GM23338 (cell line): ENCODE results near the gene FOXP1.

Experiments
- CREB1 ChIP-seq: fragments of 250-450 bp; sonication (Bioruptor Pico); IDR thresholded peaks from 2 replicates; pipeline ENCODE4 v1.5.0; 2020; ENCODE audit warnings: low read depth, mild to moderate bottlenecking, moderate library complexity
- EZH2 ChIP-seq: fragments of 200-600 bp; sonication (generic); IDR thresholded peaks from one replicate; pipeline ENCODE4 v1.8.0; 2017; ENCODE audit warnings: antibody characterized with exemption, mild to moderate bottlenecking, low read depth; ENCODE audit not compliant: unreplicated experiment
- EZH2phosphoT487 ChIP-seq: fragments of 200-600 bp; sonication (generic); IDR thresholded peaks from one replicate; pipeline ENCODE4 v1.8.1; 2018; ENCODE audit warnings: antibody characterized with exemption; ENCODE audit not compliant: unreplicated experiment
- JUNB ChIP-seq: IDR thresholded peaks from one replicate; pipeline ENCODE4 v1.6.1; 2016; ENCODE audit warnings: antibody characterized with exemption; ENCODE audit not compliant: unreplicated experiment
- POLR2AphosphoS5 ChIP-seq: IDR thresholded peaks from 2 replicates; pipeline ENCODE4 v1.6.1; 2016; ENCODE audit warnings: antibody characterized with exemption, low read depth
- ZNF114 ChIP-seq: fragments of 250-450 bp; sonication (Bioruptor Pico); IDR thresholded peaks from 2 replicates; pipeline ENCODE4 v1.5.0; 2020; ENCODE audit warnings: mild to moderate bottlenecking, moderate library complexity
- TF ChIP-seq, protein P1 (sequence below), 2 experiments: fragments of 200-600 bp in 1 of 2; sonication (generic) in 1 of 2; conservative IDR thresholded peaks; 2 replicates each; pipeline versions ENCODE4 v1.5.1 to v1.6.1; 2016 to 2017; ENCODE audit warnings: antibody characterized with exemption in 2 of 2, low read depth in 2 of 2, mild to moderate bottlenecking in 2 of 2, moderate library complexity in 1 of 2
- TF ChIP-seq, protein P2 (sequence below): IDR thresholded peaks from one replicate; pipeline ENCODE4 v1.6.1; 2018; ENCODE audit warnings: antibody characterized with exemption; ENCODE audit not compliant: unreplicated experiment
- TF ChIP-seq, protein P3 (sequence below): IDR thresholded peaks from 2 replicates; pipeline ENCODE4 v1.6.1; 2016; ENCODE audit warnings: antibody characterized with exemption
- TF ChIP-seq, protein P4 (sequence below): fragments of 250-450 bp; sonication (Bioruptor Pico); IDR thresholded peaks from 2 replicates; pipeline ENCODE4 v1.5.0; 2020; ENCODE audit warnings: mild to moderate bottlenecking, moderate library complexity

DNA sequence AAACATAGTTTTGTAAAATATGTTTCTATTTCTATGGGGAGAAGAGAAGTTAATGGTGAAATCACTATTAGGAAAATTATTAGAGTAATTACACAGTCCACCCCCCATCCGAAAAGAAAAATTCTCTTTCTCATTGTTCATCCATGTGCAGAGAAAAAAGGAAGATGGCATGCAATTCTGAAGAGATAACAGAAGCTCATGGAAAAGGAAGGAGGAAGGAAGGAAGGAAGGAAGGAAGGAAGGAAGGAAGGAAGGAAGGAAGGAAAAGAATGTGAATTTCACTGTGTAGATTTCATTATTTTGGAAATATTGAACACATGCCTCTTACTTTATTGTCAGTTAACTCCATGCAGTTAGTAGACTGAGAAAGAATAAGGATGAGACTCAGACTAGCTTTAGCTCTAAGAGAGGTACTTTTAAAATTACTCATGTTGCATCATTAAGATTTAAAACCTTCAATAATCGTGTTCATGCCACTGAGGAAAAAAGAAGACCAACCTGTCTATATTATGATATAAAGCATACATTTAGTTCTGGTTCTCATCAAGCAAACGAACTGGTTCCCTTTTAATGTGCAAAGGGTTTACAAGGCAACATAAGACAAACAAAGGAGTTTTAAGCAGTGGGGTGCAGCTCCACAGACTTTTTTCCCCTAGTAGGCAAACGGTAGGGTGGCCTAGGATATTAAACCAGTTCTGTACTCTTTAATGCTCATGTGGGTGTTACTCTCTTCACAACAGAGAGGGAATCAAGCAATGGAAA is 379.6 kb downstream of the FOXP1 start:
- TF ChIP-seq, protein P1, sequence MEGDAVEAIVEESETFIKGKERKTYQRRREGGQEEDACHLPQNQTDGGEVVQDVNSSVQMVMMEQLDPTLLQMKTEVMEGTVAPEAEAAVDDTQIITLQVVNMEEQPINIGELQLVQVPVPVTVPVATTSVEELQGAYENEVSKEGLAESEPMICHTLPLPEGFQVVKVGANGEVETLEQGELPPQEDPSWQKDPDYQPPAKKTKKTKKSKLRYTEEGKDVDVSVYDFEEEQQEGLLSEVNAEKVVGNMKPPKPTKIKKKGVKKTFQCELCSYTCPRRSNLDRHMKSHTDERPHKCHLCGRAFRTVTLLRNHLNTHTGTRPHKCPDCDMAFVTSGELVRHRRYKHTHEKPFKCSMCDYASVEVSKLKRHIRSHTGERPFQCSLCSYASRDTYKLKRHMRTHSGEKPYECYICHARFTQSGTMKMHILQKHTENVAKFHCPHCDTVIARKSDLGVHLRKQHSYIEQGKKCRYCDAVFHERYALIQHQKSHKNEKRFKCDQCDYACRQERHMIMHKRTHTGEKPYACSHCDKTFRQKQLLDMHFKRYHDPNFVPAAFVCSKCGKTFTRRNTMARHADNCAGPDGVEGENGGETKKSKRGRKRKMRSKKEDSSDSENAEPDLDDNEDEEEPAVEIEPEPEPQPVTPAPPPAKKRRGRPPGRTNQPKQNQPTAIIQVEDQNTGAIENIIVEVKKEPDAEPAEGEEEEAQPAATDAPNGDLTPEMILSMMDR (conservative IDR thresholded peaks at IDR 0.05; ENCODE audit: low read depth in 2 of 2): no peak
- TF ChIP-seq CREB1 (CRISPR knock-in tag) (no peak), JUNB (no peak), EZH2 (no peak), ZNF114 (CRISPR knock-in tag) (no peak), POLR2AphosphoS5 (no peak), EZH2phosphoT487 (no peak)
- TF ChIP-seq, protein P2, sequence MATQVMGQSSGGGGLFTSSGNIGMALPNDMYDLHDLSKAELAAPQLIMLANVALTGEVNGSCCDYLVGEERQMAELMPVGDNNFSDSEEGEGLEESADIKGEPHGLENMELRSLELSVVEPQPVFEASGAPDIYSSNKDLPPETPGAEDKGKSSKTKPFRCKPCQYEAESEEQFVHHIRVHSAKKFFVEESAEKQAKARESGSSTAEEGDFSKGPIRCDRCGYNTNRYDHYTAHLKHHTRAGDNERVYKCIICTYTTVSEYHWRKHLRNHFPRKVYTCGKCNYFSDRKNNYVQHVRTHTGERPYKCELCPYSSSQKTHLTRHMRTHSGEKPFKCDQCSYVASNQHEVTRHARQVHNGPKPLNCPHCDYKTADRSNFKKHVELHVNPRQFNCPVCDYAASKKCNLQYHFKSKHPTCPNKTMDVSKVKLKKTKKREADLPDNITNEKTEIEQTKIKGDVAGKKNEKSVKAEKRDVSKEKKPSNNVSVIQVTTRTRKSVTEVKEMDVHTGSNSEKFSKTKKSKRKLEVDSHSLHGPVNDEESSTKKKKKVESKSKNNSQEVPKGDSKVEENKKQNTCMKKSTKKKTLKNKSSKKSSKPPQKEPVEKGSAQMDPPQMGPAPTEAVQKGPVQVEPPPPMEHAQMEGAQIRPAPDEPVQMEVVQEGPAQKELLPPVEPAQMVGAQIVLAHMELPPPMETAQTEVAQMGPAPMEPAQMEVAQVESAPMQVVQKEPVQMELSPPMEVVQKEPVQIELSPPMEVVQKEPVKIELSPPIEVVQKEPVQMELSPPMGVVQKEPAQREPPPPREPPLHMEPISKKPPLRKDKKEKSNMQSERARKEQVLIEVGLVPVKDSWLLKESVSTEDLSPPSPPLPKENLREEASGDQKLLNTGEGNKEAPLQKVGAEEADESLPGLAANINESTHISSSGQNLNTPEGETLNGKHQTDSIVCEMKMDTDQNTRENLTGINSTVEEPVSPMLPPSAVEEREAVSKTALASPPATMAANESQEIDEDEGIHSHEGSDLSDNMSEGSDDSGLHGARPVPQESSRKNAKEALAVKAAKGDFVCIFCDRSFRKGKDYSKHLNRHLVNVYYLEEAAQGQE: no peak
- TF ChIP-seq, protein P3, sequence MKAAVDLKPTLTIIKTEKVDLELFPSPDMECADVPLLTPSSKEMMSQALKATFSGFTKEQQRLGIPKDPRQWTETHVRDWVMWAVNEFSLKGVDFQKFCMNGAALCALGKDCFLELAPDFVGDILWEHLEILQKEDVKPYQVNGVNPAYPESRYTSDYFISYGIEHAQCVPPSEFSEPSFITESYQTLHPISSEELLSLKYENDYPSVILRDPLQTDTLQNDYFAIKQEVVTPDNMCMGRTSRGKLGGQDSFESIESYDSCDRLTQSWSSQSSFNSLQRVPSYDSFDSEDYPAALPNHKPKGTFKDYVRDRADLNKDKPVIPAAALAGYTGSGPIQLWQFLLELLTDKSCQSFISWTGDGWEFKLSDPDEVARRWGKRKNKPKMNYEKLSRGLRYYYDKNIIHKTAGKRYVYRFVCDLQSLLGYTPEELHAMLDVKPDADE: no peak
- TF ChIP-seq, protein P4, sequence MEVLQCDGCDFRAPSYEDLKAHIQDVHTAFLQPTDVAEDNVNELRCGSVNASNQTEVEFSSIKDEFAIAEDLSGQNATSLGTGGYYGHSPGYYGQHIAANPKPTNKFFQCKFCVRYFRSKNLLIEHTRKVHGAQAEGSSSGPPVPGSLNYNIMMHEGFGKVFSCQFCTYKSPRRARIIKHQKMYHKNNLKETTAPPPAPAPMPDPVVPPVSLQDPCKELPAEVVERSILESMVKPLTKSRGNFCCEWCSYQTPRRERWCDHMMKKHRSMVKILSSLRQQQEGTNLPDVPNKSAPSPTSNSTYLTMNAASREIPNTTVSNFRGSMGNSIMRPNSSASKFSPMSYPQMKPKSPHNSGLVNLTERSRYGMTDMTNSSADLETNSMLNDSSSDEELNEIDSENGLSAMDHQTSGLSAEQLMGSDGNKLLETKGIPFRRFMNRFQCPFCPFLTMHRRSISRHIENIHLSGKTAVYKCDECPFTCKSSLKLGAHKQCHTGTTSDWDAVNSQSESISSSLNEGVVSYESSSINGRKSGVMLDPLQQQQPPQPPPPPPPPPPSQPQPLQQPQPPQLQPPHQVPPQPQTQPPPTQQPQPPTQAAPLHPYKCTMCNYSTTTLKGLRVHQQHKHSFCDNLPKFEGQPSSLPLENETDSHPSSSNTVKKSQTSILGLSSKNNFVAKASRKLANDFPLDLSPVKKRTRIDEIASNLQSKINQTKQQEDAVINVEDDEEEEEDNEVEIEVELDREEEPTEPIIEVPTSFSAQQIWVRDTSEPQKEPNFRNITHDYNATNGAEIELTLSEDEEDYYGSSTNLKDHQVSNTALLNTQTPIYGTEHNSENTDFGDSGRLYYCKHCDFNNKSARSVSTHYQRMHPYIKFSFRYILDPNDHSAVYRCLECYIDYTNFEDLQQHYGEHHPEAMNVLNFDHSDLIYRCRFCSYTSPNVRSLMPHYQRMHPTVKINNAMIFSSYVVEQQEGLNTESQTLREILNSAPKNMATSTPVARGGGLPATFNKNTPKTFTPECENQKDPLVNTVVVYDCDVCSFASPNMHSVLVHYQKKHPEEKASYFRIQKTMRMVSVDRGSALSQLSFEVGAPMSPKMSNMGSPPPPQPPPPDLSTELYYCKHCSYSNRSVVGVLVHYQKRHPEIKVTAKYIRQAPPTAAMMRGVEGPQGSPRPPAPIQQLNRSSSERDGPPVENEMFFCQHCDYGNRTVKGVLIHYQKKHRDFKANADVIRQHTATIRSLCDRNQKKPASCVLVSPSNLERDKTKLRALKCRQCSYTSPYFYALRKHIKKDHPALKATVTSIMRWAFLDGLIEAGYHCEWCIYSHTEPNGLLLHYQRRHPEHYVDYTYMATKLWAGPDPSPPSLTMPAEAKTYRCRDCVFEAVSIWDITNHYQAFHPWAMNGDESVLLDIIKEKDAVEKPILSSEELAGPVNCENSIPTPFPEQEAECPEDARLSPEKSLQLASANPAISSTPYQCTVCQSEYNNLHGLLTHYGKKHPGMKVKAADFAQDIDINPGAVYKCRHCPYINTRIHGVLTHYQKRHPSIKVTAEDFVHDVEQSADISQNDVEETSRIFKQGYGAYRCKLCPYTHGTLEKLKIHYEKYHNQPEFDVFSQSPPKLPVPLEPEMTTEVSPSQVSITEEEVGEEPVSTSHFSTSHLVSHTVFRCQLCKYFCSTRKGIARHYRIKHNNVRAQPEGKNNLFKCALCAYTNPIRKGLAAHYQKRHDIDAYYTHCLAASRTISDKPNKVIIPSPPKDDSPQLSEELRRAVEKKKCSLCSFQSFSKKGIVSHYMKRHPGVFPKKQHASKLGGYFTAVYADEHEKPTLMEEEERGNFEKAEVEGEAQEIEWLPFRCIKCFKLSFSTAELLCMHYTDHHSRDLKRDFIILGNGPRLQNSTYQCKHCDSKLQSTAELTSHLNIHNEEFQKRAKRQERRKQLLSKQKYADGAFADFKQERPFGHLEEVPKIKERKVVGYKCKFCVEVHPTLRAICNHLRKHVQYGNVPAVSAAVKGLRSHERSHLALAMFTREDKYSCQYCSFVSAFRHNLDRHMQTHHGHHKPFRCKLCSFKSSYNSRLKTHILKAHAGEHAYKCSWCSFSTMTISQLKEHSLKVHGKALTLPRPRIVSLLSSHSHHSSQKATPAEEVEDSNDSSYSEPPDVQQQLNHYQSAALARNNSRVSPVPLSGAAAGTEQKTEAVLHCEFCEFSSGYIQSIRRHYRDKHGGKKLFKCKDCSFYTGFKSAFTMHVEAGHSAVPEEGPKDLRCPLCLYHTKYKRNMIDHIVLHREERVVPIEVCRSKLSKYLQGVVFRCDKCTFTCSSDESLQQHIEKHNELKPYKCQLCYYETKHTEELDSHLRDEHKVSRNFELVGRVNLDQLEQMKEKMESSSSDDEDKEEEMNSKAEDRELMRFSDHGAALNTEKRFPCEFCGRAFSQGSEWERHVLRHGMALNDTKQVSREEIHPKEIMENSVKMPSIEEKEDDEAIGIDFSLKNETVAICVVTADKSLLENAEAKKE (CRISPR knock-in tag): no peak
